Measurements from ENCODE around the gene MS4A13.
"Not testable (repeated sequence)": the region's sequence is repeated elsewhere in the genome, so short reads cannot be mapped to it uniquely, and the experiment has no call there.

The MS4A13 gene

GRCh38 chr11:60515144-60515855, at the start of gene MS4A13:
TSS of gene MS4A13 (plus strand) at chr11:60515392. CDS start at chr11:60518084, 2,692 bp downstream.
- no peak for DNase-seq (ENCODE audit: low read depth in 1 of 2, low spot score in 1 of 2)

GRCh38 chr11:60468829-60469228, 46.4 kb upstream of the MS4A13 start:
- DNase-seq (ENCODE audit: low read depth in 1 of 2, low spot score in 1 of 2), result no peak

- DNase-seq (ENCODE audit: low read depth in 1 of 2, low spot score in 1 of 2), result no peak
Measured at GRCh38 chr11:60469723-60470122, 45.5 kb upstream of the MS4A13 start.

- DNase-seq (ENCODE audit: low read depth in 1 of 2, low spot score in 1 of 2), result no peak
Measured at GRCh38 chr11:60477035-60477445, 38.2 kb upstream of the MS4A13 start.

GRCh38 chr11:60482361-60482760, 32.8 kb upstream of the MS4A13 start:
- DNase-seq (ENCODE audit: low read depth in 1 of 2, low spot score in 1 of 2), result no peak

- no peak for DNase-seq (ENCODE audit: low read depth in 1 of 2, low spot score in 1 of 2)
Measured at GRCh38 chr11:60485987-60486386, 29.2 kb upstream of the MS4A13 start.

GRCh38 chr11:60492488-60493009, 22.6 kb upstream of the MS4A13 start, which contains the start of gene MS4A12:
TSS of gene MS4A12 (plus strand) at chr11:60492778. CDS start at chr11:60497319, 4,541 bp downstream.
- DNase-seq (ENCODE audit: low read depth in 1 of 2, low spot score in 1 of 2), result no peak

GRCh38 chr11:60493454-60493853, 21.7 kb upstream of the MS4A13 start:
- no peak for DNase-seq (ENCODE audit: low read depth in 1 of 2, low spot score in 1 of 2)

GRCh38 chr11:60498399-60498798, 16.8 kb upstream of the MS4A13 start:
- DNase-seq (ENCODE audit: low read depth in 1 of 2, low spot score in 1 of 2), result no peak

GRCh38 chr11:60498853-60499252, 16.3 kb upstream of the MS4A13 start:
- DNase-seq (ENCODE audit: low read depth in 1 of 2, low spot score in 1 of 2), result no peak

GRCh38 chr11:60500276-60500910, 14.8 kb upstream of the MS4A13 start:
- DNase-seq (ENCODE audit: low read depth in 1 of 2, low spot score in 1 of 2), result no peak

GRCh38 chr11:60502221-60502775, 12.9 kb upstream of the MS4A13 start:
- DNase-seq (ENCODE audit: low read depth in 1 of 2, low spot score in 1 of 2), result no peak

GRCh38 chr11:60504219-60504905, 10.8 kb upstream of the MS4A13 start:
- no peak for DNase-seq (ENCODE audit: low read depth in 1 of 2, low spot score in 1 of 2)

- DNase-seq (ENCODE audit: low read depth in 1 of 2, low spot score in 1 of 2), result not testable (repeated sequence)
Measured at GRCh38 chr11:60509609-60510008, 5.6 kb upstream of the MS4A13 start.

- not testable (repeated sequence) for DNase-seq (ENCODE audit: low read depth in 1 of 2, low spot score in 1 of 2)
Measured at GRCh38 chr11:60510209-60510608, 5.0 kb upstream of the MS4A13 start.

GRCh38 chr11:60511393-60511792, 3.8 kb upstream of the MS4A13 start:
- DNase-seq (ENCODE audit: low read depth in 1 of 2, low spot score in 1 of 2), result no peak

GRCh38 chr11:60512651-60513225, 2.5 kb upstream of the MS4A13 start:
- no peak for DNase-seq (ENCODE audit: low read depth in 1 of 2, low spot score in 1 of 2)

- no peak for DNase-seq (ENCODE audit: low read depth in 1 of 2, low spot score in 1 of 2)
Measured at GRCh38 chr11:60513496-60514460, 1.4 kb upstream of the MS4A13 start.

GRCh38 chr11:60528465-60528864, 13.3 kb downstream of the MS4A13 start:
- DNase-seq (ENCODE audit: low read depth in 1 of 2, low spot score in 1 of 2), result no peak

GRCh38 chr11:60528934-60529333, 13.7 kb downstream of the MS4A13 start:
- no peak for DNase-seq (ENCODE audit: low read depth in 1 of 2, low spot score in 1 of 2)
